ENCODE data around the gene TCF4.

The TCF4 gene

GRCh38 chr18:55234366-55235093, 353.5 kb downstream of the TCF4 start:
- Histone ChIP-seq H3K9ac (ENCODE audit: low read length) (no peak overlapping the region), H2BK120ac (ENCODE audit: insufficient read depth, low read length, poor library complexity) (no peak overlapping the region), H3K36me3 (ENCODE audit: control insufficient read depth in 1 of 2, insufficient read depth in 2 of 2, low read length in 2 of 2) (peaks cover 19 to 25% of the 10 kb centered on the region in 2 experiments), H3K14ac (ENCODE audit: low read length) (peak overlapping the region; percentile 44), H3K18ac (ENCODE audit: low read length) (peak overlapping the region; percentile 88), H4K12ac (ENCODE audit: low read depth, low read length) (no peak overlapping the region), H3K9me3 (ENCODE audit: insufficient read depth, low read depth, low read length) (no peaks in the 10 kb centered on the region), H3K27me3 (ENCODE audit: insufficient read depth, low read length) (no peaks in the 10 kb centered on the region), H3K4me1 (ENCODE audit: control insufficient read depth in 1 of 2, insufficient read depth in 2 of 2, low read length in 2 of 2) (no peaks in the 10 kb centered on the region), H3K79me1 (ENCODE audit: low read length) (peaks cover 3% of the 10 kb centered on the region), H2AFZ (ENCODE audit: insufficient read depth, low read length, poor library complexity) (peak overlapping the region; percentile 27), H3K27ac (ENCODE audit: low read depth, low read length) (no peak overlapping the region), H3K4me2 (ENCODE audit: low read length) (no peak overlapping the region), H3K4me3 (ENCODE audit: low read depth, low read length) (no peak overlapping the region), H2AK5ac (ENCODE audit: low read length) (no peak overlapping the region), H4K91ac (ENCODE audit: low read depth, low read length) (no peak overlapping the region), H2BK5ac (ENCODE audit: low read depth, low read length, poor library complexity) (no peak overlapping the region), H3K4ac (ENCODE audit: low read depth, low read length) (peak overlapping the region; percentile 51), H4K8ac (ENCODE audit: low read depth, low read length) (peak overlapping the region; percentile 70), H2BK12ac (ENCODE audit: low read length) (peak overlapping the region; percentile 95), H3K79me2 (ENCODE audit: control insufficient read depth, insufficient read depth, low read length, poor library complexity) (peaks cover 2% of the 10 kb centered on the region), H3K23ac (ENCODE audit: low read length) (no peak overlapping the region)
- peak; percentile 84 to 92 for DNase-seq
- no CpG with 5 or more reads among the region's 21 CpGs for WGBS (ENCODE audit: extremely low coverage, insufficient coverage, insufficient read length)

GRCh38 chr18:55233857-55234256, 354.1 kb downstream of the TCF4 start:
- Histone ChIP-seq H3K4me3 (ENCODE audit: low read depth, low read length) (no peak overlapping the region), H3K79me1 (ENCODE audit: low read length) (peaks cover 3% of the 10 kb centered on the region), H2BK12ac (ENCODE audit: low read length) (no peak overlapping the region), H3K79me2 (ENCODE audit: control insufficient read depth, insufficient read depth, low read length, poor library complexity) (peaks cover 2% of the 10 kb centered on the region), H3K14ac (ENCODE audit: low read length) (no peak overlapping the region), H4K91ac (ENCODE audit: low read depth, low read length) (no peak overlapping the region), H3K27me3 (ENCODE audit: insufficient read depth, low read length) (no peaks in the 10 kb centered on the region), H2BK5ac (ENCODE audit: low read depth, low read length, poor library complexity) (no peak overlapping the region), H3K4me1 (ENCODE audit: control insufficient read depth in 1 of 2, insufficient read depth in 2 of 2, low read length in 2 of 2) (no peaks in the 10 kb centered on the region), H3K9ac (ENCODE audit: low read length) (no peak overlapping the region), H4K8ac (ENCODE audit: low read depth, low read length) (no peak overlapping the region), H3K18ac (ENCODE audit: low read length) (no peak overlapping the region), H3K23ac (ENCODE audit: low read length) (no peak overlapping the region), H3K36me3 (ENCODE audit: control insufficient read depth in 1 of 2, insufficient read depth in 2 of 2, low read length in 2 of 2) (peaks cover 20 to 28% of the 10 kb centered on the region in 2 experiments), H4K12ac (ENCODE audit: low read depth, low read length) (no peak overlapping the region), H3K27ac (ENCODE audit: low read depth, low read length) (no peak overlapping the region), H2BK120ac (ENCODE audit: insufficient read depth, low read length, poor library complexity) (no peak overlapping the region), H3K4me2 (ENCODE audit: low read length) (no peak overlapping the region), H2AK5ac (ENCODE audit: low read length) (no peak overlapping the region), H2AFZ (ENCODE audit: insufficient read depth, low read length, poor library complexity) (no peak overlapping the region), H3K9me3 (ENCODE audit: insufficient read depth, low read depth, low read length) (no peaks in the 10 kb centered on the region), H3K4ac (ENCODE audit: low read depth, low read length) (no peak overlapping the region)
- DNase-seq, result peak in 1 of 2 donors; percentile 29
- WGBS (ENCODE audit: extremely low coverage, insufficient coverage, insufficient read length), result no CpG with 5 or more reads among the region's 5 CpGs

- H2BK12ac ChIP-seq (ENCODE audit: low read length), result no peak overlapping the region
- peaks cover 21 to 33% of the 10 kb centered on the region in 2 experiments for H3K36me3 ChIP-seq (ENCODE audit: control insufficient read depth in 1 of 2, insufficient read depth in 2 of 2, low read length in 2 of 2)
- no peak overlapping the region for H2AK5ac ChIP-seq (ENCODE audit: low read length)
- no peak overlapping the region for H4K12ac ChIP-seq (ENCODE audit: low read depth, low read length)
- H3K14ac ChIP-seq (ENCODE audit: low read length), result no peak overlapping the region
- H3K4me3 ChIP-seq (ENCODE audit: low read depth, low read length), result no peak overlapping the region
- no peak overlapping the region for H4K91ac ChIP-seq (ENCODE audit: low read depth, low read length)
- no peak for DNase-seq
- no peak overlapping the region for H3K4ac ChIP-seq (ENCODE audit: low read depth, low read length)
- H3K18ac ChIP-seq (ENCODE audit: low read length), result no peak overlapping the region
- H3K27ac ChIP-seq (ENCODE audit: low read depth, low read length), result no peak overlapping the region
- no peak overlapping the region for H2BK120ac ChIP-seq (ENCODE audit: insufficient read depth, low read length, poor library complexity)
- H4K8ac ChIP-seq (ENCODE audit: low read depth, low read length), result no peak overlapping the region
- H2BK5ac ChIP-seq (ENCODE audit: low read depth, low read length, poor library complexity), result no peak overlapping the region
- no peak overlapping the region for H3K4me2 ChIP-seq (ENCODE audit: low read length)
- peaks cover 2% of the 10 kb centered on the region for H3K79me2 ChIP-seq (ENCODE audit: control insufficient read depth, insufficient read depth, low read length, poor library complexity)
- H3K23ac ChIP-seq (ENCODE audit: low read length), result no peak overlapping the region
- no peaks in the 10 kb centered on the region for H3K9me3 ChIP-seq (ENCODE audit: insufficient read depth, low read depth, low read length)
- H3K4me1 ChIP-seq (ENCODE audit: control insufficient read depth in 1 of 2, insufficient read depth in 2 of 2, low read length in 2 of 2), result no peaks in the 10 kb centered on the region
- H3K79me1 ChIP-seq (ENCODE audit: low read length), result peaks cover 3% of the 10 kb centered on the region
- WGBS (ENCODE audit: extremely low coverage, insufficient coverage, insufficient read length), result no CpG with 5 or more reads among the region's 6 CpGs
- H3K27me3 ChIP-seq (ENCODE audit: insufficient read depth, low read length), result no peaks in the 10 kb centered on the region
- H3K9ac ChIP-seq (ENCODE audit: low read length), result no peak overlapping the region
- no peak overlapping the region for H2AFZ ChIP-seq (ENCODE audit: insufficient read depth, low read length, poor library complexity)
These were observed 355.5 kb downstream of the TCF4 start for GRCh38 chr18:55232506-55232905.

- Histone ChIP-seq H3K4ac (ENCODE audit: low read depth, low read length) (no peak overlapping the region), H4K91ac (ENCODE audit: low read depth, low read length) (no peak overlapping the region), H2BK12ac (ENCODE audit: low read length) (no peak overlapping the region), H3K9ac (ENCODE audit: low read length) (no peak overlapping the region), H4K12ac (ENCODE audit: low read depth, low read length) (no peak overlapping the region), H2AK5ac (ENCODE audit: low read length) (no peak overlapping the region), H3K79me1 (ENCODE audit: low read length) (peaks cover 3% of the 10 kb centered on the region), H3K23ac (ENCODE audit: low read length) (no peak overlapping the region), H3K9me3 (ENCODE audit: insufficient read depth, low read depth, low read length) (no peaks in the 10 kb centered on the region), H3K27me3 (ENCODE audit: insufficient read depth, low read length) (no peaks in the 10 kb centered on the region), H3K4me1 (ENCODE audit: control insufficient read depth in 1 of 2, insufficient read depth in 2 of 2, low read length in 2 of 2) (no peaks in the 10 kb centered on the region), H3K36me3 (ENCODE audit: control insufficient read depth in 1 of 2, insufficient read depth in 2 of 2, low read length in 2 of 2) (peaks cover 19 to 36% of the 10 kb centered on the region in 2 experiments), H3K18ac (ENCODE audit: low read length) (no peak overlapping the region), H3K4me2 (ENCODE audit: low read length) (no peak overlapping the region), H2AFZ (ENCODE audit: insufficient read depth, low read length, poor library complexity) (no peak overlapping the region), H3K4me3 (ENCODE audit: low read depth, low read length) (no peak overlapping the region), H2BK120ac (ENCODE audit: insufficient read depth, low read length, poor library complexity) (no peak overlapping the region), H4K8ac (ENCODE audit: low read depth, low read length) (no peak overlapping the region), H3K79me2 (ENCODE audit: control insufficient read depth, insufficient read depth, low read length, poor library complexity) (peaks cover 2% of the 10 kb centered on the region), H3K14ac (ENCODE audit: low read length) (no peak overlapping the region), H3K27ac (ENCODE audit: low read depth, low read length) (no peak overlapping the region), H2BK5ac (ENCODE audit: low read depth, low read length, poor library complexity) (no peak overlapping the region)
- WGBS (ENCODE audit: extremely low coverage, insufficient coverage, insufficient read length), result no CpG with 5 or more reads among the region's 4 CpGs
- no peak for DNase-seq
These were observed 358.3 kb downstream of the TCF4 start for GRCh38 chr18:55229682-55230081.

Measured in trophoblast cell (in vitro differentiated cells and primary cell).